Measurements from ENCODE around the gene KISS1.

Gene KISS1

DNA sequence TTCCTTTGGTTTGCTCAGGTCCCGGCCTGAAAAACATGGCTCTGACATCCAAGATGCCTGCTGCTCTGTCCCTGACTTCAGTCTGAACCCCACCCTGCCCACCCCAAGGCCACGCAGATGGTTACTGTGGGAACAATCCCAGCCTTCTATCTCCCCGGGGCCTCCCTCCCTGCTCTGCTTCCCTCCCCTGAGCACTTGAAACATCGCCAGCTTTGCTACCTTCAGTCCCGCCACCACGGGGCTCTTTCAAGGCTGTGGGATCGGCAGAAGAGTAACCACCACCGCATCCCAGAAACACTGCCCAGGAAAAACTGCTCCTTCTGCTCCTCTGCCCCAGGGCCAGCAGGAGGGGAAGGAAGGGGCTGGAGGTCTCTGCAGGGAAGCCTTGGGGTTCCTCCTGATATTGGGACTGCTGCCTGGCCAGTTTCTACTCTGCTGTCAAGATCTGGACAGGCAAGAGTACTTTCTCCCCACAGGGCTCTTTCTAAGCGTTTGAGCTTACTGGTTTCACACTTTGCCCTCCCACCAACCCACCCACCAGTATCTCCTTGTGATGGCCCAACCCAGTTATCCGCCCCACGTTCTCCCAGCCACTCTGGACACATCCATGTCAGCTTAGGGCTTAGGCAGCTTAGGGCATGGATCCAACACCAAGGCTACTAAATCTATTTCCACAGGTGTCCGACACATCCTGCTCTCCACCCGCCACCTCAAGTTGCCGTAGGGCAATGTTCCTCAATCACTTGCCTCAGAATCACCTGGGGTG, 52.8 kb downstream of the KISS1 start:
- H3K9me3 ChIP-seq (replicated peaks; ENCODE audit: low read length): no peaks in the 10 kb centered on the region
- H3K4me3 ChIP-seq (ENCODE audit: low read length): no peak overlapping the region
- no peak overlapping the region for H3K9ac ChIP-seq (ENCODE audit: low read depth, low read length)
- no peaks in the 10 kb centered on the region for H3K36me3 ChIP-seq (ENCODE audit: insufficient read depth, low read length)
- H3K4me2 ChIP-seq (ENCODE audit: low read length): no peak overlapping the region
- peaks cover 44% of the 10 kb centered on the region for H3K27me3 ChIP-seq (ENCODE audit: control insufficient read depth, insufficient read depth, low read length)
- H3K4me1 ChIP-seq (ENCODE audit: control insufficient read depth, insufficient read depth, low read length): no peaks in the 10 kb centered on the region

DNA sequence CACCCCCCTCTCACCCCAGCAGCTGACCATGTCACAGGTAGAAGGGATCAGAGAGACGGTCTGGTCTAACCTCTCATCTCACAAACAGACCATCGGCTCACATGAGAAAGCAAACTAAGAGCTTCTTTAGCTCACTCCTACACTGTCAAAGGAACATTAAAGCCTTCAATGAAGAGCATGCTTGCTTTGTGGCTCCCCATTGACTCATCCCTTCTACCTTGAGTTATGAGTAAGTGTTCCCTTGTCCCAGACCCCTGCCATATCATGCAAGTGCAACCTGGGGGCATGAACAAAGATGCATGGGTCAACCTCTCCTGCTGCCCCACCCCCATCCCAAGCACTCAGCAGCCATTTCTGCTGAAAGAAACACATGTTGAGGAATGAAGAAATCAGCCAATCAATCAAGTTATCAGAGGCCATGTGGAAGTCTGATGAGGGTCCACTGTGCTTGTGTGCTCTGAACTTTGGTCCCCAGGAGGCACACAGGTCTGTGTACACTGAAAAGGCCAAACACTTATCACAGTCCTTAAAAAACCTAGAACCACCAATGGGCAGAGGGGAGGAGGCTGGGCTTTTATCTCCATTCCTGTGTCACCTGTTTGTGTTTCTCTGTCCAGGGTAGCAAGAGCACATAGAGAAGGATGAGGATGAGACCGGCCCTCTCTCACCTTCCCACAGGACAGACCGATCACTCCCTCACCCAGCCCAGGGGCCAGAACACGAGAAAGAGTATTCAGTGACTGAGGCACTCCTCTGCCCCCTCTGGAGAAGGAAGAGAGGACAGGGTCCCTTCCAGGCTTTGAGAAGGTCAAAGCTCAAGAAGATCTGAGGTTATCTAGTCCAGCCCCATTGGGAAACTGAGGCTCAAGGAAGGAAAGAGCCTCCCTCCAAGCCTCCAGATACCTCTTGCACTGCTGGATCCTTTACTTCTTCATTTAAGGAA, 54.0 kb downstream of the KISS1 start:
- H3K9ac ChIP-seq (ENCODE audit: low read depth, low read length): no peak overlapping the region
- no peaks in the 10 kb centered on the region for H3K36me3 ChIP-seq (ENCODE audit: insufficient read depth, low read length)
- no peak overlapping the region for H3K4me3 ChIP-seq (ENCODE audit: low read length)
- H3K4me1 ChIP-seq (ENCODE audit: control insufficient read depth, insufficient read depth, low read length): no peaks in the 10 kb centered on the region
- H3K27me3 ChIP-seq (ENCODE audit: control insufficient read depth, insufficient read depth, low read length): peaks cover 46% of the 10 kb centered on the region
- no peak overlapping the region for H3K4me2 ChIP-seq (ENCODE audit: low read length)
- no peaks in the 10 kb centered on the region for H3K9me3 ChIP-seq (replicated peaks; ENCODE audit: low read length)

DNA sequence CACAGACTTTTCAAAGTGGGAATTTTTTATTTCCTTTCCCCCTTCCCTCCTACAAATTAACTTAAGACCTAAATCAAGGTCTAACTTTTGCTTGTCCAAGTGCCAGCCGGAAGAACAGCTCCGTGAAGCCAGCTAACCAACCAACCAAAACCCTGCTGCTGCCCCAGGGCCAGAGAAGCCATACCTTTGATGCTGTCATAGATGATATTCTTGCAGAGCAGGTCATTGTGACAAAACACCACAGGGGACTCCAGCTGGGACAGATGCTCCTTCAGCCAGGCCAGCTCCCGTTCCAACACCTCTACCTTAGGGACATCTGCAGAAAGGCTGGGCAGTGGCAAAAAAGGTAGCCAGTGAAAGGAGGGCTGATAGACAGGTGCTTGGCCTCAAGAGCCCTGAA, 55.2 kb downstream of the KISS1 start:
- Histone ChIP-seq H3K9ac (ENCODE audit: low read depth, low read length) (no peak overlapping the region), H3K4me1 (ENCODE audit: control insufficient read depth, insufficient read depth, low read length) (no peaks in the 10 kb centered on the region), H3K36me3 (ENCODE audit: insufficient read depth, low read length) (no peaks in the 10 kb centered on the region), H3K27me3 (ENCODE audit: control insufficient read depth, insufficient read depth, low read length) (peaks cover 39% of the 10 kb centered on the region), H3K4me3 (ENCODE audit: low read length) (no peak overlapping the region), H3K4me2 (ENCODE audit: low read length) (no peak overlapping the region), H3K9me3 (replicated peaks; ENCODE audit: low read length) (no peaks in the 10 kb centered on the region)

All from skeletal muscle satellite cell (primary cell).